NT2/D1 (cell line): Measurements from ENCODE around the gene MTNR1B.

ENCODE experiments used
- SUZ12 ChIP-seq: IDR thresholded peaks from 2 replicates; pipeline ENCODE4 v1.6.1; 2011; ENCODE audit not compliant: insufficient read length, insufficient read depth; ENCODE audit errors: extremely low read depth
- YY1 ChIP-seq: IDR thresholded peaks from 2 replicates; pipeline ENCODE4 v1.6.1; 2011; ENCODE audit not compliant: insufficient read length, insufficient read depth
- ZNF274 ChIP-seq: IDR thresholded peaks from 2 replicates; pipeline ENCODE4 v1.6.1; 2011; ENCODE audit warnings: mild to moderate bottlenecking, low read depth, low read length

GRCh38 chr11:92954003-92954402, 15.4 kb upstream of the MTNR1B start:
- TF ChIP-seq ZNF274 (no peak), SUZ12 (no peak), YY1 (no peak)
